HCT116 (cell line): ENCODE data around the gene XPNPEP2.

Experiments used
- CEBPB ChIP-seq: IDR thresholded peaks from 2 replicates; pipeline ENCODE4 v1.6.1; 2012; ENCODE audit warnings: low read depth
- ELF1 ChIP-seq: IDR thresholded peaks from 2 replicates; pipeline ENCODE4 v1.6.1; 2012; ENCODE audit warnings: low read depth, borderline replicate concordance
- EZH2 ChIP-seq: fragments of 200-600 bp; sonication (generic); IDR thresholded peaks from 2 replicates; pipeline ENCODE4 v1.6.1; 2017; ENCODE audit warnings: antibody characterized with exemption, mixed run types
- EZH2phosphoT487 ChIP-seq: fragments of 200-600 bp; IDR thresholded peaks from 2 replicates; pipeline ENCODE4 v1.6.1; 2018; ENCODE audit warnings: antibody characterized with exemption, borderline replicate concordance
- POLR2A ChIP-seq: IDR thresholded peaks from 2 replicates; pipeline ENCODE4 v1.7.0; 2011; ENCODE audit warnings: borderline replicate concordance; ENCODE audit not compliant: insufficient read depth, insufficient read length; ENCODE audit errors: extremely low read depth
- POLR2AphosphoS5 ChIP-seq: IDR thresholded peaks from 2 replicates; pipeline ENCODE4 v1.6.1; 2011; ENCODE audit warnings: mild to moderate bottlenecking, low read depth, low read length, moderate library complexity
- RAD21 ChIP-seq: IDR thresholded peaks from 2 replicates; pipeline ENCODE4 v1.6.1; 2012; ENCODE audit warnings: low read depth, mild to moderate bottlenecking
- SIN3A ChIP-seq: IDR thresholded peaks from 2 replicates; pipeline ENCODE4 v1.6.1; 2012; ENCODE audit warnings: low read depth
- TCF7L2 ChIP-seq: IDR thresholded peaks from 2 replicates; pipeline ENCODE4 v1.7.0; 2011; ENCODE audit warnings: borderline replicate concordance, inconsistent platforms; ENCODE audit not compliant: insufficient read depth, insufficient read length; ENCODE audit errors: extremely low read depth
- YY1 ChIP-seq: IDR thresholded peaks from 2 replicates; pipeline ENCODE4 v1.6.1; 2011; ENCODE audit warnings: low read length, low read depth, moderate library complexity, mild to moderate bottlenecking; ENCODE audit not compliant: insufficient replicate concordance; ENCODE audit errors: extremely low read depth
- TF ChIP-seq, protein P1 (sequence below), 3 experiments: fragments of 200-600 bp in 1 of 3; sonication (generic) in 1 of 3; IDR thresholded peaks in 2 of 3; conservative IDR thresholded peaks in 1 of 3; 2 replicates each; pipeline ENCODE4 v1.5.1; 2012 to 2017; ENCODE audit warnings: low read depth in 2 of 3, low read length in 2 of 3, antibody characterized with exemption in 1 of 3, borderline replicate concordance in 1 of 3, control low read depth in 1 of 3, mild to moderate bottlenecking in 1 of 3, mixed read lengths in 1 of 3, mixed run types in 1 of 3, moderate library complexity in 1 of 3; ENCODE audit not compliant: insufficient read depth in 1 of 3
- TF ChIP-seq, protein P2 (sequence below): IDR thresholded peaks from 2 replicates; pipeline ENCODE4 v1.6.1; 2011; ENCODE audit warnings: mild to moderate bottlenecking, low read length, moderate library complexity; ENCODE audit not compliant: insufficient replicate concordance; ENCODE audit errors: extremely low read depth
- TF ChIP-seq, protein P3 (sequence below): IDR thresholded peaks from 2 replicates; pipeline ENCODE4 v1.6.1; 2012

DNA sequence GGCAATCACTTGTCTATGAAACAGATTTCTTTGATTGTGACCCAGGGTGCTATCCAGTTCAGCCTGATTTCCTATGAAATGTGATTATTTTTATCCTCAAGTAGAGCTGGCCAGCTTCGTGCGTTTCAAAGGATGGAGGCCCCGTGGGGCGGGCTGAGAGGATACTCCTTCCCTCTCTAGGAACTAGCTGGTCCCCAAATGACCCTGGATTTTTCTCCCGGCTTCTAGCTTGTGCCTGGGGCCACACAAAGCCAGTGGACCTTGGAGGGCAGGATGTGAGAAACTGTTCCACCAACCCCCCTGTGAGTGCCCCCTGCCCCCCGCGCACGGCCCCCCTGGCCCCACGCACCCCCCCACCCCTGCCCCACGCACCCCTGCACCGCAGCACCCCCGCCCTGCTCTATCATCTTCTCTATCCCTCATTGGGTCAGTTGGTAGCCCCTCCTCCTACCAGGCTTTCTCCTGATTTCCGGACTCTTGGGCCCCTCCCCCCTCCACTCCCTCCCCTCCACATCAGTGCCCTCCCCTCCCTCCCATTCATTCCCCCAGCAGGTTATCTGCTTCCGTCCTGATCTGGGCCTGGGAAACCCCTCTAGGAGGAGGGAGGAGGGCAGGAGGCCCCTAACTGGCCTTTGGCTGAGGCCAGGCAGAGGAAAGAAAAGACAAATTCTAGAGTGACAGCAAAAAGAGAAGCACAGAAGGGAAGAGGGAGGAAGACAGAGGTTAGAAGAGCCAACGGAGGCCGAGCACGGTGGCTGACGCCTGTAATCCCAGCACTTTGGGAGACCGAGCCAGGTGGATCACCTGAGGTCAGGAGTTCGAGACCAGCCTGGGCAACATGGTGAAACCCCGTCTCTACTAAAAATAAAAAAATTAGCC is 3.3 kb downstream of the XPNPEP2 start:
- TF ChIP-seq, protein P1, sequence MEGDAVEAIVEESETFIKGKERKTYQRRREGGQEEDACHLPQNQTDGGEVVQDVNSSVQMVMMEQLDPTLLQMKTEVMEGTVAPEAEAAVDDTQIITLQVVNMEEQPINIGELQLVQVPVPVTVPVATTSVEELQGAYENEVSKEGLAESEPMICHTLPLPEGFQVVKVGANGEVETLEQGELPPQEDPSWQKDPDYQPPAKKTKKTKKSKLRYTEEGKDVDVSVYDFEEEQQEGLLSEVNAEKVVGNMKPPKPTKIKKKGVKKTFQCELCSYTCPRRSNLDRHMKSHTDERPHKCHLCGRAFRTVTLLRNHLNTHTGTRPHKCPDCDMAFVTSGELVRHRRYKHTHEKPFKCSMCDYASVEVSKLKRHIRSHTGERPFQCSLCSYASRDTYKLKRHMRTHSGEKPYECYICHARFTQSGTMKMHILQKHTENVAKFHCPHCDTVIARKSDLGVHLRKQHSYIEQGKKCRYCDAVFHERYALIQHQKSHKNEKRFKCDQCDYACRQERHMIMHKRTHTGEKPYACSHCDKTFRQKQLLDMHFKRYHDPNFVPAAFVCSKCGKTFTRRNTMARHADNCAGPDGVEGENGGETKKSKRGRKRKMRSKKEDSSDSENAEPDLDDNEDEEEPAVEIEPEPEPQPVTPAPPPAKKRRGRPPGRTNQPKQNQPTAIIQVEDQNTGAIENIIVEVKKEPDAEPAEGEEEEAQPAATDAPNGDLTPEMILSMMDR (IDR thresholded peaks at IDR 0.05 in 2 of 3, conservative IDR thresholded peaks at IDR 0.05 in 1 of 3; ENCODE audit: borderline replicate concordance in 1 of 3, insufficient read depth in 1 of 3, low read depth in 2 of 3, low read length in 2 of 3) = no peak
- no peak for TF ChIP-seq EZH2
- TF ChIP-seq RAD21 = no peak
- TF ChIP-seq, protein P2, sequence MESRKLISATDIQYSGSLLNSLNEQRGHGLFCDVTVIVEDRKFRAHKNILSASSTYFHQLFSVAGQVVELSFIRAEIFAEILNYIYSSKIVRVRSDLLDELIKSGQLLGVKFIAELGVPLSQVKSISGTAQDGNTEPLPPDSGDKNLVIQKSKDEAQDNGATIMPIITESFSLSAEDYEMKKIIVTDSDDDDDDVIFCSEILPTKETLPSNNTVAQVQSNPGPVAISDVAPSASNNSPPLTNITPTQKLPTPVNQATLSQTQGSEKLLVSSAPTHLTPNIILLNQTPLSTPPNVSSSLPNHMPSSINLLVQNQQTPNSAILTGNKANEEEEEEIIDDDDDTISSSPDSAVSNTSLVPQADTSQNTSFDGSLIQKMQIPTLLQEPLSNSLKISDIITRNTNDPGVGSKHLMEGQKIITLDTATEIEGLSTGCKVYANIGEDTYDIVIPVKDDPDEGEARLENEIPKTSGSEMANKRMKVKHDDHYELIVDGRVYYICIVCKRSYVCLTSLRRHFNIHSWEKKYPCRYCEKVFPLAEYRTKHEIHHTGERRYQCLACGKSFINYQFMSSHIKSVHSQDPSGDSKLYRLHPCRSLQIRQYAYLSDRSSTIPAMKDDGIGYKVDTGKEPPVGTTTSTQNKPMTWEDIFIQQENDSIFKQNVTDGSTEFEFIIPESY = no peak
- TF ChIP-seq POLR2A = no peak
- TF ChIP-seq YY1 = no peak
- no peak for TF ChIP-seq EZH2phosphoT487
- no peak for TF ChIP-seq SIN3A
- TF ChIP-seq POLR2AphosphoS5 = no peak
- TF ChIP-seq, protein P3, sequence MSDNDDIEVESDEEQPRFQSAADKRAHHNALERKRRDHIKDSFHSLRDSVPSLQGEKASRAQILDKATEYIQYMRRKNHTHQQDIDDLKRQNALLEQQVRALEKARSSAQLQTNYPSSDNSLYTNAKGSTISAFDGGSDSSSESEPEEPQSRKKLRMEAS = no peak
- no peak for TF ChIP-seq TCF7L2
- TF ChIP-seq CEBPB = no peak
- TF ChIP-seq ELF1 = no peak
